ENCODE results near the gene DPYSL3. TPM values are rescaled to one million over a fixed set of nuclear protein-coding genes. Genes with fewer than 3 reads are reported as not detected.

The DPYSL3 gene
- total RNA-seq, 1 donor from 2014 or later = 0.89 TPM

DNA sequence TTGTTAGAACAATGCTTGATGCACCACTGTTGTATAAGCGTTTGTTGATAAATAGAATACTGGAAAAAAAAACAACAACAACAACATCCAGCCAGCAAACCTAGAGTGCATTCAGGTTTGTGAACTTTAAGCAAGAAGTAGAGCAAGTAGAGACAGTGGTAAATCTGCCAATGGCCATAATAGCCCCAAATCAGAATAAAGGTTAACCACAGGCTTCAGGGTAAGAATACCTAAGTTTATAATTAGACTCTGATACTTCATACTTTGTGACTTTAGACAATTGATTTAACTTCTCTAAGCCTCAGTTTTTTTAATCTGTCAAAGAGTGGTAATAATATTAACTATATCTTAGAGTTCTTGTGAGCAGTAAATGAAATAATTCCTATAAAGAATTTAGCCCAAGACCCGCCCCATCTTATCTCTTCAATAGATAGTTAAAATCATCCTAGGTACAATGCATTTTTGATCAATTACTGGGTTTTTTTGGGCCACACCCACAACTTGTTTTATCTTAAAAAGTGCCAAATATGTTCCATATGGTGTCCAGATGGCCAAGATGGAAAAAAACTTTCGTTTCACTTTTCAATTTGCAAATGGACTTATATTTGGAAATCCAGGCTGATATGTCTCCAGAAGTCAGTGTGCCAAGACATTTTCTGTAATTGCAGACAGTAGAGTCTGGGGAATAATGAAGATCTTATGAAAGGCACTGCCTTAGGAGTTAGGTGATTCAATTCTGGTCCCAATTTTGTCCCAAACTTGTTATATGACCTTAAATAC is 24.5 kb upstream of the DPYSL3 start:
- Mint-ChIP-seq H3K36me3 (ENCODE audit: low read depth) (no peaks in the 10 kb centered on the region), H3K27me3 (ENCODE audit: low read depth) (no peaks in the 10 kb centered on the region), H3K4me1 (ENCODE audit: low read depth) (no peaks in the 10 kb centered on the region), H3K27ac (no peak overlapping the region), H3K4me3 (ENCODE audit: low read depth) (no peak overlapping the region), H3K9me3 (no peaks in the 10 kb centered on the region)
- intact Hi-C loops (cut with micrococcal nuclease) = no loop called here
- DNase-seq (ENCODE audit: low spot score) = no peak

- no peaks in the 10 kb centered on the region for H3K27me3 Mint-ChIP-seq (ENCODE audit: low read depth)
- H3K4me1 Mint-ChIP-seq (ENCODE audit: low read depth) = no peaks in the 10 kb centered on the region
- no peaks in the 10 kb centered on the region for H3K36me3 Mint-ChIP-seq (ENCODE audit: low read depth)
- H3K27ac Mint-ChIP-seq = no peak overlapping the region
- no peaks in the 10 kb centered on the region for H3K9me3 Mint-ChIP-seq
- intact Hi-C loops (cut with micrococcal nuclease) = no loop called here
- H3K4me3 Mint-ChIP-seq (ENCODE audit: low read depth) = no peak overlapping the region
- DNase-seq (ENCODE audit: low spot score) = no peak
Observed at GRCh38 chr5:147532156-147532555, 22.3 kb upstream of the DPYSL3 start.

- intact Hi-C loops (cut with micrococcal nuclease) = no loop called here
Observed at GRCh38 chr5:147530530-147531389, 20.9 kb upstream of the DPYSL3 start.

DNA sequence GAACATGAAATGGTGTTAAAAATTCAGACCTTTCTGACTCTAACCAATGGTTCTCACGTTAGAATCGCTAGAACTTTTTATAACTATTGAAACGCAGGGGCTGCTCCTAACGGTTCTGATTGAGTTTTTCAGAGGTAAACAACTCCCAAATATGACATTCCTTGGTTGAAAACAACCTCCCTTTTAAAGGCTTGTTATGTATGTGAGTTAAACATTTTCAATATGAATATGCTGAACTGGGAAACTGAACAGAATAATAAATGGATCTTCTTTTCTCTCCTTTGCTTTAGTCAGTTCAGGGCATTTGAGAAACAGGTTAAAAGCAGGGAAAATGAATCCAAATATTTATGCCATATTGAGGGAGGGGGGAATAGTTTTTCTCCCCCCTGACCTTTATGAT is 13.2 kb upstream of the DPYSL3 start:
- Mint-ChIP-seq H3K4me3 (ENCODE audit: low read depth) (no peak overlapping the region), H3K9me3 (no peaks in the 10 kb centered on the region), H3K27ac (no peak overlapping the region), H3K4me1 (ENCODE audit: low read depth) (no peaks in the 10 kb centered on the region), H3K36me3 (ENCODE audit: low read depth) (no peaks in the 10 kb centered on the region), H3K27me3 (ENCODE audit: low read depth) (no peaks in the 10 kb centered on the region)
- intact Hi-C loops (cut with micrococcal nuclease) = no loop called here
- DNase-seq (ENCODE audit: low spot score) = no peak

More at GRCh38 chr5:147530530-147531389, 20.9 kb upstream of the DPYSL3 start:
- no peaks in the 10 kb centered on the region for H3K27me3 Mint-ChIP-seq (ENCODE audit: low read depth)
- no peaks in the 10 kb centered on the region for H3K36me3 Mint-ChIP-seq (ENCODE audit: low read depth)
- no peaks in the 10 kb centered on the region for H3K4me1 Mint-ChIP-seq (ENCODE audit: low read depth)
- no peaks in the 10 kb centered on the region for H3K9me3 Mint-ChIP-seq
- H3K4me3 Mint-ChIP-seq (ENCODE audit: low read depth) = no peak overlapping the region
- H3K27ac Mint-ChIP-seq = no peak overlapping the region
- no peak for DNase-seq (ENCODE audit: low spot score)

DNA sequence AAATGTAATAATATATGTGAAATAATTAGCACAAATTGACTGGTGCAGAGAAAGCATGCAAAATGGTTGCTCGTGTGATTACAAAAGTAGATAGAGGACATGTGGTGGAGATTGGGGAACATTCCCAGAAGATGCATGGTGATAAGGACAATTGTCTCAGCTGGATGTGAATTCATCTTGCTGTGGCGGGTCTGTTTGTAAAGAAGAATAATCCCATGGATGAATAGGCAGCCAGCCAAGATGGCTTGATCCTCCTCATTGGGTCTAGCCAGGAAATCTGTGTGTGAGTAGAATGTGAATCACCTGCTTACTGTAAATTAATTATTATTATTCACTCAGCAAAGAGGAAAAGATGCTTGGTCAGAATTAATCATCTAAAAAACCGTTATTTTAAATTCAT is 12.6 kb upstream of the DPYSL3 start:
- Mint-ChIP-seq H3K9me3 (no peaks in the 10 kb centered on the region), H3K36me3 (ENCODE audit: low read depth) (no peaks in the 10 kb centered on the region), H3K27ac (no peak overlapping the region), H3K4me1 (ENCODE audit: low read depth) (no peaks in the 10 kb centered on the region), H3K27me3 (ENCODE audit: low read depth) (no peaks in the 10 kb centered on the region), H3K4me3 (ENCODE audit: low read depth) (no peak overlapping the region)
- no peak for DNase-seq (ENCODE audit: low spot score)
- intact Hi-C loops (cut with micrococcal nuclease) = no loop called here

DNA sequence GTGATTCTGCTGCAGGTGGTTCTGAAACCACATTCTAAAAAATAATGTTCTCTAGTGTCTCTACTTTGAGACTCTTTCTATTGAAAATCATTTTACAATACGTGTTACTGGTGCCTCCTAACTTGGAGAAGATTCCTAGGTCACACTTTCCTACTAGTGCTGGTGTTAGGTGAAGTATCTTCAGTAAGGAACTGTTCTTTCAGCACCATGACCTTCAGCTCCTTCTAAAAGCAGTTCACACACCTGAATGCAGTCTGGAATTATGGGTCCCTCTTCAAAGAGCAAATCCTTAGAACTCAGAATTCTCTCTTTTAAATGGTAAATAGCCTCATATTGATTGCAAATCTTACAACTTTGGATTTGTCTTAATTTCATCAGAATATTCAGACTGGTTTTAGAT is 10.6 kb upstream of the DPYSL3 start:
- no peak overlapping the region for H3K4me3 Mint-ChIP-seq (ENCODE audit: low read depth)
- no peaks in the 10 kb centered on the region for H3K36me3 Mint-ChIP-seq (ENCODE audit: low read depth)
- no peaks in the 10 kb centered on the region for H3K27me3 Mint-ChIP-seq (ENCODE audit: low read depth)
- DNase-seq (ENCODE audit: low spot score) = no peak
- no peaks in the 10 kb centered on the region for H3K9me3 Mint-ChIP-seq
- intact Hi-C loops (cut with micrococcal nuclease) = no loop called here
- no peaks in the 10 kb centered on the region for H3K4me1 Mint-ChIP-seq (ENCODE audit: low read depth)
- H3K27ac Mint-ChIP-seq = no peak overlapping the region

DNA sequence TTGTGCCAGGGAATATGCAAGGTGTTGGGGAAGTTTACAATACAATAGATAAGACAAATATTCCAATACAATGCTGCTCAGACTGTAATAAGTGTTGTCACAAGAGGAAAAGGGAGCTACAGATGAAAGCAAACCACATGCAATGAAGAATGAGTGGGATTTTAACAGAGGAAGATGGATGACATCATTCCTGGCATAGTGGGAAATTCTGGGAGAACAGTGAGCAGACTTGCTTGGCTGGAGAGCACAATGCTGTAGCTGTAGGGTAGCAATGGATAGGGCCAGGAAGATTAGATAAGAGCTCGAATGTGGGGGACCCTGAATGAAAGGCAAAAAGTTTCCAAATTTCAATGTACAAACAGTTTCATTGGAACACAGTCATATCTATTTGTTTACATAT is 9.5 kb upstream of the DPYSL3 start:
- intact Hi-C loops (cut with micrococcal nuclease) = no loop called here
- no peaks in the 10 kb centered on the region for H3K9me3 Mint-ChIP-seq
- H3K36me3 Mint-ChIP-seq (ENCODE audit: low read depth) = no peaks in the 10 kb centered on the region
- H3K27ac Mint-ChIP-seq = no peak overlapping the region
- no peaks in the 10 kb centered on the region for H3K4me1 Mint-ChIP-seq (ENCODE audit: low read depth)
- no peak overlapping the region for H3K4me3 Mint-ChIP-seq (ENCODE audit: low read depth)
- H3K27me3 Mint-ChIP-seq (ENCODE audit: low read depth) = no peaks in the 10 kb centered on the region
- no peak for DNase-seq (ENCODE audit: low spot score)

GRCh38 chr5:147517383-147517782 is 7.5 kb upstream of the DPYSL3 start:
- Mint-ChIP-seq H3K27me3 (ENCODE audit: low read depth) (no peaks in the 10 kb centered on the region), H3K4me3 (ENCODE audit: low read depth) (no peak overlapping the region), H3K27ac (no peak overlapping the region), H3K9me3 (no peaks in the 10 kb centered on the region), H3K4me1 (ENCODE audit: low read depth) (no peaks in the 10 kb centered on the region), H3K36me3 (ENCODE audit: low read depth) (no peaks in the 10 kb centered on the region)
- intact Hi-C loops (cut with micrococcal nuclease) = no loop called here
- no peak for DNase-seq (ENCODE audit: low spot score)

GRCh38 chr5:147515269-147515668 is 5.4 kb upstream of the DPYSL3 start:
- H3K27me3 Mint-ChIP-seq (ENCODE audit: low read depth) = peaks cover 9% of the 10 kb centered on the region
- no peak overlapping the region for H3K27ac Mint-ChIP-seq
- H3K9me3 Mint-ChIP-seq = no peaks in the 10 kb centered on the region
- H3K4me1 Mint-ChIP-seq (ENCODE audit: low read depth) = no peaks in the 10 kb centered on the region
- DNase-seq (ENCODE audit: low spot score) = no peak
- no peaks in the 10 kb centered on the region for H3K36me3 Mint-ChIP-seq (ENCODE audit: low read depth)
- intact Hi-C loops (cut with micrococcal nuclease) = no loop called here
- H3K4me3 Mint-ChIP-seq (ENCODE audit: low read depth) = no peak overlapping the region

- Mint-ChIP-seq H3K4me3 (ENCODE audit: low read depth) (no peak overlapping the region), H3K4me1 (ENCODE audit: low read depth) (peaks cover 1% of the 10 kb centered on the region), H3K9me3 (no peaks in the 10 kb centered on the region), H3K27ac (no peak overlapping the region), H3K36me3 (ENCODE audit: low read depth) (no peaks in the 10 kb centered on the region), H3K27me3 (ENCODE audit: low read depth) (peaks cover 29% of the 10 kb centered on the region)
- DNase-seq (ENCODE audit: low spot score) = no peak
- intact Hi-C loops (cut with micrococcal nuclease) = no loop called here
Observed at GRCh38 chr5:147512659-147513379, 3.0 kb upstream of the DPYSL3 start.

GRCh38 chr5:147510885-147511284 is 1.0 kb upstream of the DPYSL3 start:
- no peak for DNase-seq (ENCODE audit: low spot score)
- no peaks in the 10 kb centered on the region for H3K9me3 Mint-ChIP-seq
- peaks cover 1% of the 10 kb centered on the region for H3K4me1 Mint-ChIP-seq (ENCODE audit: low read depth)
- H3K4me3 Mint-ChIP-seq (ENCODE audit: low read depth) = no peak overlapping the region
- intact Hi-C loops (cut with micrococcal nuclease) = no loop called here
- H3K36me3 Mint-ChIP-seq (ENCODE audit: low read depth) = no peaks in the 10 kb centered on the region
- H3K27ac Mint-ChIP-seq = no peak overlapping the region
- peaks cover 31% of the 10 kb centered on the region for H3K27me3 Mint-ChIP-seq (ENCODE audit: low read depth)

DNA sequence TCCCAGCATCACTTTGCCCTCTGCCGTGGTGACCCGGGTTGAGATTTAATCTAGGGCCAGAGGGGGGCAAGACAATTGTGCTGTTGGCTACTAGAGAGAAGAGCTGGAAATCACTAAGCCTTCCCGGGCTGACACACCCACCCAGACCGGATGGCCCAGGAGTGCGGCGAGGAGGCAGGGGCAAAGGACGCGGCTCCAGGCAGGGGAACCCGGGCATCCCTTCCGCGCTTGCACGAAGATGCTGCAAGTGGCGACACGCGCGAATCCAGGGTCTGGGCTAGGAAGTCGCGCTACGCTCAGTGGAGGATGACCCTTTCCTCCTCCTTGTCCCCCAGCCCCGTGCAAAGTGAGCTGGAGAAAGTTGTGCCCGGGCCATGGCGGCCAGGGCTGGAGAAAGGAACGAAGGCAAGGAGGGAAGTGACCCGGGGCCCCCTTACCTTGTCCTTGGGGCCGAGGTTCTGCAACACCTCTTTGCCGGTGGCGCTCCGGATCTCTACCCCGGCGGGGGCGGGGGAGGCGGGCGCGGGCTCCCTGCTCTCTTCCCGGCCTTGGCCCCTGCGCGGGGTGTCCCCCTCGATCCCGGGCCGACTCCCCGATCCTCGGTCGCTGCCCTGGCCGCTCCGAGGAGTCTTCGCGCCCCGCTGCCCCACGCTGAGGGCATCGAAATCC is 693 bp downstream of the DPYSL3 start:
- no peak for DNase-seq (ENCODE audit: low spot score)
- H3K4me3 Mint-ChIP-seq (ENCODE audit: low read depth) = no peak overlapping the region
- no peaks in the 10 kb centered on the region for H3K36me3 Mint-ChIP-seq (ENCODE audit: low read depth)
- intact Hi-C loops (cut with micrococcal nuclease) = no loop called here
- no peaks in the 10 kb centered on the region for H3K9me3 Mint-ChIP-seq
- peaks cover 1% of the 10 kb centered on the region for H3K4me1 Mint-ChIP-seq (ENCODE audit: low read depth)
- no peak overlapping the region for H3K27ac Mint-ChIP-seq
- peaks cover 31% of the 10 kb centered on the region for H3K27me3 Mint-ChIP-seq (ENCODE audit: low read depth)

Data from activated T-helper 2 cell treated with anti-CD3 and anti-CD28 coated beads, Interferon-gamma antibody, Interleukin-2, Interleukin-4, amounts not matched to agents 10 μg/mL and 5 μg/mL and 100 μg/mL, durations not matched to agents 14 hours and 24 hours and 36 hours (primary cell).